GM12878 (cell line): ENCODE data around the gene RPE65. TPM values are rescaled to one million over a fixed set of nuclear protein-coding genes. Genes with fewer than 3 reads are reported as not detected.
"Not testable (repeated sequence)": the region's sequence is repeated elsewhere in the genome, so short reads cannot be mapped to it uniquely, and the experiment has no call there.

Experiments used
- ATAC-seq: fragments of 200-7000 bp; cut with Tn5 transposase; 3 replicates; pipeline ENCODE4 v1.9.1; 2020; ENCODE audit warnings: mild to moderate bottlenecking, moderate library complexity
- BruUV-seq: library from RNA; stranded (reverse); fragments of 400-500 nt; replicated peaks from 2 replicates; lab custom pipeline; 2021; lab: Mats Ljungman, UMichigan
- CTCF ChIA-PET: fragments of 300-600 bp; sonication (Branson Sonifier 250); formaldehyde crosslinking; extraction: SDS; loops from one replicate; lab custom pipeline; 2021; ENCODE audit warnings: inconsistent platforms; lab: Yijun Ruan, JAX
- POLR2A ChIA-PET: fragments of 350-600 bp; formaldehyde crosslinking; extraction: SDS; loops from one replicate; lab custom pipeline; 2021; ENCODE audit warnings: inconsistent platforms; lab: Charles Lee
- RAD21 ChIA-PET: fragments of 300-600 bp; sonication (Branson Sonifier 250); formaldehyde crosslinking; loops from one replicate; lab custom pipeline; 2023; ENCODE audit warnings: antibody characterized with exemption; ENCODE audit not compliant: unreplicated experiment; lab: Charles Lee
- SMC1A ChIA-PET: fragments of 300-600 bp; sonication (Branson Sonifier 250); formaldehyde crosslinking; loops from one replicate; lab custom pipeline; 2023; ENCODE audit not compliant: unreplicated experiment, uncharacterized antibody; lab: Charles Lee
- DNase-seq: peaks from one replicate; pipeline ENCODE4 v3.0.0-alpha.2; 2011; ENCODE audit warnings: low read depth, low spot score
- FAIRE-seq: peaks from 3 replicates; lab custom pipeline; 2011; peaks lifted over from hg19 to GRCh38; lab: Jason Lieb, UNC
- H2AFZ ChIP-seq: 2 replicates; pipeline ENCODE4 v1.6.0; 2011; ENCODE audit warnings: low read depth, low read length, control low read depth; ENCODE audit not compliant: control insufficient read depth
- H3K27ac ChIP-seq: 2 replicates; pipeline ENCODE4 v1.5.1; 2011; ENCODE audit warnings: control low read depth; ENCODE audit not compliant: control insufficient read depth, insufficient read depth
- H3K27me3 ChIP-seq, 2 experiments: replicated peaks in 1 of 2; 2 replicates each; pipeline versions ENCODE4 v1.6.0 to v1.6.1; 2011; ENCODE audit warnings: low read length in 1 of 2; ENCODE audit not compliant: control insufficient read depth in 2 of 2, insufficient read depth in 2 of 2
- H3K36me3 ChIP-seq, 2 experiments: 2 replicates each; pipeline ENCODE4 v1.5.1; 2011; ENCODE audit warnings: low read length in 1 of 2; ENCODE audit not compliant: control insufficient read depth in 2 of 2, insufficient read depth in 2 of 2
- H3K4me1 ChIP-seq: 2 replicates; pipeline ENCODE4 v1.6.1; 2011; ENCODE audit warnings: mild to moderate bottlenecking, low read length, moderate library complexity, mixed read lengths; ENCODE audit not compliant: control insufficient read depth, insufficient read depth
- H3K4me2 ChIP-seq: 2 replicates; pipeline ENCODE4 v1.6.0; 2011; ENCODE audit warnings: control low read depth; ENCODE audit not compliant: control insufficient read depth, insufficient read depth
- H3K4me3 ChIP-seq: fragments of 200-600 bp; sonication (generic); 2 replicates; pipeline ENCODE4 v1.5.1; 2016
- H3K79me2 ChIP-seq: 2 replicates; pipeline ENCODE4 v1.6.0; 2011; ENCODE audit warnings: low read length; ENCODE audit not compliant: control insufficient read depth, insufficient read depth
- H3K9ac ChIP-seq: 2 replicates; pipeline ENCODE4 v1.8.0; 2011; ENCODE audit warnings: low read length, control low read depth, mixed read lengths; ENCODE audit not compliant: control insufficient read depth, insufficient read depth
- H3K9me3 ChIP-seq: replicated peaks from 3 replicates; pipeline ENCODE4 v1.5.1; 2011; ENCODE audit warnings: mild to moderate bottlenecking, low read length; ENCODE audit not compliant: control insufficient read depth, insufficient read depth
- H4K20me1 ChIP-seq: 2 replicates; pipeline ENCODE4 v1.6.0; 2011; ENCODE audit not compliant: control insufficient read depth, insufficient read depth
- CREM ChIP-seq: IDR thresholded peaks from 2 replicates; pipeline ENCODE4 v1.6.1; 2014; ENCODE audit warnings: antibody characterized with exemption, low read depth
- NRF1 ChIP-seq: conservative IDR thresholded peaks from 2 replicates; pipeline ENCODE4 v1.6.1; 2011; ENCODE audit warnings: mild to moderate bottlenecking, low read depth, low read length, improper control_type of control experiment
- RAD51 ChIP-seq: fragments of 450-650 bp; IDR thresholded peaks from 2 replicates; pipeline ENCODE4 v1.6.1; 2016; ENCODE audit warnings: moderate library complexity, mild to moderate bottlenecking, inconsistent platforms
- SMAD5 ChIP-seq: IDR thresholded peaks from 2 replicates; pipeline ENCODE4 v1.6.1; 2016; ENCODE audit warnings: antibody characterized with exemption, low read depth
- WGBS: methylation state at CpG from one replicate; pipeline ENCODE4 v1.1.6; 2016; ENCODE audit warnings: low lambda C conversion rate; ENCODE audit not compliant: insufficient replicate concordance, insufficient coverage; ENCODE audit errors: missing lambda C conversion rate; 5-methylcytosine and 5-hydroxymethylcytosine counted together
- in situ Hi-C: fragments of 300-500 bp; cut with MboI; formaldehyde crosslinking; loops from 9 replicates; pipeline ENCODE4 v1.14.3; 2018; ENCODE audit warnings: mixed read lengths
- intact Hi-C: fragments of 100-400 bp; cut with micrococcal nuclease; formaldehyde crosslinking; loops from one replicate; pipeline ENCODE4 v1.14.2; 2022; ENCODE audit not compliant: unreplicated experiment
- polyA plus RNA-seq, 11 experiments: library from polyadenylated mRNA; depleted of rRNA in 4 of 11; unstranded in 6 of 11; stranded (reverse) in 5 of 11; fragments of >200 nt; fragmentation: Nextera tagmentation in 4 of 11; fragmentation: Illumina TruSeq in 1 of 11; extraction: Ambion mirVana in 4 of 11; extraction: Trizol in 1 of 11; gene quantifications; 1 replicate in 1 of 11; 2 replicates in 10 of 11; pipeline versions ENCODE4 v1.2.1 to v1.2.3, GENCODE V29; 2011 to 2016; ENCODE audit warnings: inconsistent platforms in 2 of 11, missing spikeins in 2 of 11, low read depth in 1 of 11
- total RNA-seq, 4 experiments: library from RNA; depleted of rRNA in 3 of 4; stranded (reverse); fragments of >200 nt in 3 of 4; fragmentation: Illumina TruSeq in 1 of 4; extraction: Trizol in 1 of 4; gene quantifications; 2 replicates each; pipeline versions ENCODE4 v1.2.1 to v1.2.3, GENCODE V29; 2013 to 2021

Gene RPE65
- total and polyA plus RNA-seq, 10 of the 15 experiments (the other 5 are each of a cell fraction or from before 2014, with no cell fraction given), result not detected

DNA sequence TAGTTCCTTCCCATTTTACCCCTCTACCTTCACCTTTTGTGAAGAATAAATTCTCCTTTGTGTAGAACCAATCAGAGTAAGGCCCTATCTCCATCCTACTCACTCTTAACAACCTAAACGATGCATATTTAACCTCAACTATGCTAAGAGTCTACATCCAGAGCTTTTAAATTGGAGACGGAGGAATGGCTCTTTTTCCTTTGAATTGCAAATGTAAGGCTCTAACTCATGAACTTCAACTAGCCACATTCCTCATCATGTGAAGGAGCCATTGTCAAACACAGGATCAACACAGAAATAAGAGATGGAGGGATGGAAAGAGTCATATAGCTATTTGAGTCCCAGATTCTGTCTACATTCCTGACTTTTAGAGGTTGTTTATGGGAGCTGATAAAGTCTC lies 28.9 kb upstream of the RPE65 start:
- no peaks in the 10 kb centered on the region for H3K79me2 ChIP-seq
- no TSS peak for BruUV-seq
- TF ChIP-seq RAD51 (no peak), NRF1 (no peak), SMAD5 (no peak), CREM (no peak)
- in situ Hi-C loops (no loop called here), intact Hi-C loops (no loop called here)
- H4K20me1 ChIP-seq, result no peaks in the 10 kb centered on the region
- POLR2A ChIA-PET, result no interaction called here
- H3K9ac ChIP-seq, result no peak overlapping the region
- peaks cover 2 to 9% of the 10 kb centered on the region in 2 experiments; a peak in 3 of 4 replicates for H3K36me3 ChIP-seq
- no peak overlapping the region for H3K4me3 ChIP-seq
- WGBS, result 63% methylated on average over 2 of the region's 2 CpGs
- no peak for DNase-seq
- no peak for FAIRE-seq
- H2AFZ ChIP-seq, result no peak overlapping the region
- no peak overlapping the region for H3K27ac ChIP-seq
- no peak overlapping the region for H3K4me2 ChIP-seq
- H3K4me1 ChIP-seq, result no peaks in the 10 kb centered on the region
- CTCF ChIA-PET, result interaction anchor here (1.7 to 2.6 kb wide), 3 partner anchors 8 to 36 kb away, joined by 4 to 9 read pairs (median 6); no protein-coding TSS in a partner anchor
- RAD21 ChIA-PET, result interaction anchor here (1.1 kb wide), 1 partner anchor 358 kb away, joined by 3 read pairs; no protein-coding TSS in a partner anchor
- no peak for ATAC-seq
- no peaks in the 10 kb centered on the region for H3K9me3 ChIP-seq
- H3K27me3 ChIP-seq, result no peaks in the 10 kb centered on the region
- SMC1A ChIA-PET, result interaction anchor here (0.7 to 1.0 kb wide), 2 partner anchors 16 to 880 kb away, joined by 3 to 4 read pairs; no protein-coding TSS in a partner anchor

DNA sequence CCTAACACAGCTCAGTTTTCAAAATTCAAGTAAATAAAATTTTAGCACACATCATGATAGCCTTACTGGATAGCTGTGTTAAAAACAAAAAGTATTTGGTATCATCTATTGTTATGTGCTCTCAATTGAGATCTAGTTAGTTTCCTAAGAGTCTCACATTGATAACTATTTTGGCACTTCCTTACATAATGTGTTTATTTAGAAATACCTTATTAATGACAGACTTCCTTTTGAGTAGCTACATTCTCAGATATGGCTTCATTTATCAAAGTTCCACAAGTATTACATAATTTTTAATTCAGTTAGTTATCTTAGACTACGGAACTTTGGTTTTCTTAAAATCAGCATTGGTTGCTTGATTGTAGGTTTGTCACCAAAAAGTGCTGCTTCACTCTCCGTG lies 26.9 kb upstream of the RPE65 start:
- SMC1A ChIA-PET, result interaction anchor here (1.5 kb wide), 1 partner anchor 8 kb away, joined by 3 read pairs; no protein-coding TSS in a partner anchor
- not testable (repeated sequence) for FAIRE-seq
- WGBS, result 95% methylated on average over 2 of the region's 2 CpGs

More for the DNA sequence above, 26.9 kb upstream of the RPE65 start:
- H3K4me1 ChIP-seq, ATAC-seq, H2AFZ ChIP-seq, intact Hi-C loops, POLR2A ChIA-PET, H3K4me2 ChIP-seq, H3K9ac ChIP-seq, H3K9me3 ChIP-seq, H3K36me3 ChIP-seq, H3K27me3 ChIP-seq, H3K79me2 ChIP-seq, RAD21 ChIA-PET, in situ Hi-C loops, DNase-seq, H4K20me1 ChIP-seq, H3K4me3 ChIP-seq, BruUV-seq, H3K27ac ChIP-seq: not testable (repeated sequence)
- CTCF ChIA-PET, result interaction anchor here (1.1 kb wide), 1 partner anchor 9 kb away, joined by 4 read pairs; no protein-coding TSS in a partner anchor
